Fibroblast of lung (primary cell): ENCODE data around the gene MRPL14. TPM values are rescaled to one million over a fixed set of nuclear protein-coding genes. Genes with fewer than 3 reads are reported as not detected.

Experiments used
- DNase-seq, 2 donors: peaks; one replicate each; pipeline versions ENCODE4 v3.0.0 to v3.0.0-alpha.2; 2010; ENCODE audit warnings: low read depth in 2 of 2
- H2AFZ ChIP-seq: 2 replicates; pipeline ENCODE4 v1.5.1; 2012; ENCODE audit warnings: low read length, control low read depth, inconsistent platforms
- H3K27ac ChIP-seq: 2 replicates; pipeline ENCODE4 v1.5.1; 2011; ENCODE audit warnings: low read length, control low read depth; ENCODE audit not compliant: insufficient read depth
- H3K27me3 ChIP-seq: 2 replicates; pipeline ENCODE4 v1.5.1; 2011; ENCODE audit warnings: mild to moderate bottlenecking, low read length; ENCODE audit not compliant: control insufficient read depth, insufficient read depth
- H3K36me3 ChIP-seq: 2 replicates; pipeline ENCODE4 v1.5.1; 2011; ENCODE audit warnings: low read length; ENCODE audit not compliant: control insufficient read depth, insufficient read depth
- H3K4me1 ChIP-seq: 2 replicates; pipeline ENCODE4 v1.5.1; 2011; ENCODE audit warnings: low read length; ENCODE audit not compliant: control insufficient read depth, insufficient read depth; ENCODE audit errors: extremely low read depth
- H3K4me2 ChIP-seq: 2 replicates; pipeline ENCODE4 v1.5.1; 2011; ENCODE audit warnings: low read length, control low read depth; ENCODE audit not compliant: insufficient read depth; ENCODE audit errors: extremely low read depth
- H3K4me3 ChIP-seq, 4 experiments: fragments of 200-600 bp in 1 of 4; sonication (generic) in 1 of 4; replicated peaks in 1 of 4; 2 replicates each; pipeline ENCODE4 v1.5.1; 2011 to 2016; ENCODE audit warnings: low read length in 4 of 4, low read depth in 3 of 4, mild to moderate bottlenecking in 3 of 4, control low read depth in 2 of 4, inconsistent platforms in 1 of 4, mixed read lengths in 1 of 4; ENCODE audit not compliant: insufficient read depth in 1 of 4; ENCODE audit errors: control extremely low read depth in 1 of 4
- H3K79me2 ChIP-seq: 2 replicates; pipeline ENCODE4 v1.5.1; 2012; ENCODE audit warnings: mild to moderate bottlenecking, low read length, inconsistent platforms; ENCODE audit not compliant: control insufficient read depth, insufficient read depth
- H3K9ac ChIP-seq: 2 replicates; pipeline ENCODE4 v1.5.1; 2011; ENCODE audit warnings: mild to moderate bottlenecking, low read length, control low read depth; ENCODE audit not compliant: insufficient read depth
- H3K9me3 ChIP-seq: 2 replicates; pipeline ENCODE4 v1.5.1; 2012; ENCODE audit warnings: low read depth, low read length; ENCODE audit not compliant: control insufficient read depth, insufficient read depth
- H4K20me1 ChIP-seq: 2 replicates; pipeline ENCODE4 v1.5.1; 2011; ENCODE audit warnings: low read length; ENCODE audit not compliant: control insufficient read depth, insufficient read depth; ENCODE audit errors: extremely low read depth
- EZH2 ChIP-seq: IDR thresholded peaks from 2 replicates; pipeline ENCODE4 v1.5.1; 2012; ENCODE audit warnings: low read length, control low read depth, mild to moderate bottlenecking; ENCODE audit errors: missing control alignments
- polyA plus RNA-seq, 2 donors: library from polyadenylated mRNA; depleted of rRNA in 1 of 2; stranded (reverse) in 1 of 2; unstranded in 1 of 2; fragments of >200 nt; gene quantifications; 2 replicates each; pipeline ENCODE4 v1.2.1, GENCODE V29; 2011 to 2012; ENCODE audit warnings: missing spikeins in 1 of 2
- total RNA-seq: library from RNA; depleted of rRNA; stranded (reverse); fragments of >200 nt; gene quantifications from 2 replicates; pipeline ENCODE4 v1.2.1, GENCODE V29; 2014
- TF ChIP-seq, protein P1 (sequence below), 2 donors: IDR thresholded peaks in 1 of 2; conservative IDR thresholded peaks in 1 of 2; 1 replicate in 1 of 2; 2 replicates in 1 of 2; pipeline ENCODE4 v1.5.1; 2011 to 2012; ENCODE audit warnings: low read length in 2 of 2, control low read depth in 1 of 2, inconsistent platforms in 1 of 2, low read depth in 1 of 2, mild to moderate bottlenecking in 1 of 2

The MRPL14 gene
- total and polyA plus RNA-seq, 2 donors (not counting 1 experiment from before 2014, with no cell fraction given) = 36.2 to 60.6 TPM

- no peaks in the 10 kb centered on the region for H3K79me2 ChIP-seq
- no peaks in the 10 kb centered on the region for H3K27me3 ChIP-seq
- DNase-seq = peak; percentile 75 to 82
- H3K4me1 ChIP-seq = peaks cover 44% of the 10 kb centered on the region
- peak overlapping the region; percentile 21 for H2AFZ ChIP-seq
- H3K9me3 ChIP-seq = no peaks in the 10 kb centered on the region
- H3K9ac ChIP-seq = peak overlapping the region; percentile 68
- H3K4me3 ChIP-seq = peak overlapping the region; percentile 28 to 57 (median 44)
- H4K20me1 ChIP-seq = no peaks in the 10 kb centered on the region
- peak overlapping the region; percentile 94 for H3K27ac ChIP-seq
- no peaks in the 10 kb centered on the region for H3K36me3 ChIP-seq
- TF ChIP-seq, protein P1, sequence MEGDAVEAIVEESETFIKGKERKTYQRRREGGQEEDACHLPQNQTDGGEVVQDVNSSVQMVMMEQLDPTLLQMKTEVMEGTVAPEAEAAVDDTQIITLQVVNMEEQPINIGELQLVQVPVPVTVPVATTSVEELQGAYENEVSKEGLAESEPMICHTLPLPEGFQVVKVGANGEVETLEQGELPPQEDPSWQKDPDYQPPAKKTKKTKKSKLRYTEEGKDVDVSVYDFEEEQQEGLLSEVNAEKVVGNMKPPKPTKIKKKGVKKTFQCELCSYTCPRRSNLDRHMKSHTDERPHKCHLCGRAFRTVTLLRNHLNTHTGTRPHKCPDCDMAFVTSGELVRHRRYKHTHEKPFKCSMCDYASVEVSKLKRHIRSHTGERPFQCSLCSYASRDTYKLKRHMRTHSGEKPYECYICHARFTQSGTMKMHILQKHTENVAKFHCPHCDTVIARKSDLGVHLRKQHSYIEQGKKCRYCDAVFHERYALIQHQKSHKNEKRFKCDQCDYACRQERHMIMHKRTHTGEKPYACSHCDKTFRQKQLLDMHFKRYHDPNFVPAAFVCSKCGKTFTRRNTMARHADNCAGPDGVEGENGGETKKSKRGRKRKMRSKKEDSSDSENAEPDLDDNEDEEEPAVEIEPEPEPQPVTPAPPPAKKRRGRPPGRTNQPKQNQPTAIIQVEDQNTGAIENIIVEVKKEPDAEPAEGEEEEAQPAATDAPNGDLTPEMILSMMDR (conservative IDR thresholded peaks at IDR 0.05 in 1 of 2, IDR thresholded peaks at IDR 0.05 in 1 of 2; ENCODE audit: low read depth in 1 of 2, low read length in 2 of 2) = no peak
- no peak for TF ChIP-seq EZH2
- H3K4me2 ChIP-seq = peak overlapping the region; percentile 75
Measured at GRCh38 chr6:44072959-44073611, 54.2 kb downstream of the MRPL14 start.

GRCh38 chr6:44072452-44072958 lies 54.7 kb downstream of the MRPL14 start:
- Histone ChIP-seq H3K9ac (peak overlapping the region; percentile 68), H3K4me3 (peak overlapping the region in 3 of 4 experiments; percentile 28 to 57 (median 50))
- DNase-seq = no peak

More at GRCh38 chr6:44072452-44072958, 54.7 kb downstream of the MRPL14 start:
- H2AFZ ChIP-seq = no peak overlapping the region
- H3K9me3 ChIP-seq = no peaks in the 10 kb centered on the region
- H3K4me2 ChIP-seq = peak overlapping the region; percentile 75
- H3K79me2 ChIP-seq = no peaks in the 10 kb centered on the region
- H3K36me3 ChIP-seq = no peaks in the 10 kb centered on the region
- H4K20me1 ChIP-seq = no peaks in the 10 kb centered on the region
- H3K27ac ChIP-seq = peak overlapping the region; percentile 94
- H3K4me1 ChIP-seq = peaks cover 48% of the 10 kb centered on the region
- H3K27me3 ChIP-seq = no peaks in the 10 kb centered on the region
- TF ChIP-seq EZH2 = no peak
- TF ChIP-seq, protein P1 (conservative IDR thresholded peaks at IDR 0.05 in 1 of 2, IDR thresholded peaks at IDR 0.05 in 1 of 2; ENCODE audit: low read depth in 1 of 2, low read length in 2 of 2) = no peak
